H1 (cell line): ENCODE results near the gene HOXB5. TPM values are rescaled to one million over a fixed set of nuclear protein-coding genes. Genes with fewer than 3 reads are reported as not detected.
A peak's percentile ranks its signal among the peaks of the same experiment; 100 is the strongest.

Experiments used
- CBX8 ChIP-seq: fragments of 300-800, 300-1000 bp; sonication (generic); IDR thresholded peaks from 2 replicates; pipeline ENCODE4 v1.7.1; 2016; ENCODE audit warnings: low read depth, low read length, borderline replicate concordance
- EZH2 ChIP-seq: fragments of 200-600 bp; sonication (generic); IDR thresholded peaks from 2 replicates; pipeline ENCODE4 v1.7.1; 2012; ENCODE audit warnings: low read depth, mild to moderate bottlenecking, moderate library complexity, low read length, inconsistent platforms; ENCODE audit not compliant: severe bottlenecking
- GTF2F1 ChIP-seq: IDR thresholded peaks from 2 replicates; pipeline ENCODE4 v1.6.1; 2012; ENCODE audit warnings: low read depth, low read length, improper control_type of control experiment, borderline replicate concordance
- HDAC2 ChIP-seq, 2 experiments: fragments of 300-600 bp in 1 of 2; sonication (generic) in 1 of 2; IDR thresholded peaks; 2 replicates each; pipeline ENCODE4 v1.6.1; 2011 to 2012; ENCODE audit warnings: low read depth in 2 of 2, low read length in 2 of 2, mild to moderate bottlenecking in 2 of 2, moderate library complexity in 2 of 2, borderline replicate concordance in 1 of 2, inconsistent platforms in 1 of 2
- JUN ChIP-seq: IDR thresholded peaks from 2 replicates; pipeline ENCODE4 v1.6.1; 2011; ENCODE audit warnings: low read depth, mild to moderate bottlenecking, improper control_type of control experiment, low read length
- JUND ChIP-seq: IDR thresholded peaks from 2 replicates; pipeline ENCODE4 v1.6.1; 2011; ENCODE audit warnings: mild to moderate bottlenecking, improper control_type of control experiment, low read length
- MAFK ChIP-seq: IDR thresholded peaks from 2 replicates; pipeline ENCODE4 v1.6.1; 2012; ENCODE audit warnings: low read depth, mild to moderate bottlenecking, improper control_type of control experiment, low read length
- RBBP5 ChIP-seq: IDR thresholded peaks from 2 replicates; pipeline ENCODE4 v1.7.1; 2012; ENCODE audit warnings: low read depth, mild to moderate bottlenecking, inconsistent platforms, low read length, moderate library complexity, borderline replicate concordance
- SP2 ChIP-seq: IDR thresholded peaks from 2 replicates; pipeline ENCODE4 v1.6.1; 2012; ENCODE audit warnings: mild to moderate bottlenecking, low read length, inconsistent platforms
- polyA plus RNA-seq, 7 experiments: library from polyadenylated mRNA; depleted of rRNA in 3 of 7; stranded (reverse) in 5 of 7; unstranded in 2 of 7; fragments of >200 nt in 5 of 7; fragments of 200-250 nt in 2 of 7; gene quantifications; 1 replicate in 5 of 7; 2 replicates in 1 of 7; 4 replicates in 1 of 7; pipeline versions ENCODE4 v1.2.1 to v1.2.3, GENCODE V29; 2011 to 2013; ENCODE audit warnings: missing spikeins in 2 of 7, mixed read lengths in 2 of 7
- total RNA-seq: library from RNA; stranded (reverse); fragmentation: NEBNext Ultra II Directional; extraction: Animal tissue kit (Norgen Biotek cat#: 25700); gene quantifications from 2 replicates; pipeline ENCODE4 v1.2.1, GENCODE V29; 2021
- TF ChIP-seq, protein P1 (sequence below): IDR thresholded peaks from 2 replicates; pipeline ENCODE4 v1.6.1; 2012; ENCODE audit warnings: inconsistent platforms

The HOXB5 gene
- total and polyA plus RNA-seq, 2 of the 8 experiments (the other 6 are each of a cell fraction or from before 2014, with no cell fraction given), result not detected

DNA sequence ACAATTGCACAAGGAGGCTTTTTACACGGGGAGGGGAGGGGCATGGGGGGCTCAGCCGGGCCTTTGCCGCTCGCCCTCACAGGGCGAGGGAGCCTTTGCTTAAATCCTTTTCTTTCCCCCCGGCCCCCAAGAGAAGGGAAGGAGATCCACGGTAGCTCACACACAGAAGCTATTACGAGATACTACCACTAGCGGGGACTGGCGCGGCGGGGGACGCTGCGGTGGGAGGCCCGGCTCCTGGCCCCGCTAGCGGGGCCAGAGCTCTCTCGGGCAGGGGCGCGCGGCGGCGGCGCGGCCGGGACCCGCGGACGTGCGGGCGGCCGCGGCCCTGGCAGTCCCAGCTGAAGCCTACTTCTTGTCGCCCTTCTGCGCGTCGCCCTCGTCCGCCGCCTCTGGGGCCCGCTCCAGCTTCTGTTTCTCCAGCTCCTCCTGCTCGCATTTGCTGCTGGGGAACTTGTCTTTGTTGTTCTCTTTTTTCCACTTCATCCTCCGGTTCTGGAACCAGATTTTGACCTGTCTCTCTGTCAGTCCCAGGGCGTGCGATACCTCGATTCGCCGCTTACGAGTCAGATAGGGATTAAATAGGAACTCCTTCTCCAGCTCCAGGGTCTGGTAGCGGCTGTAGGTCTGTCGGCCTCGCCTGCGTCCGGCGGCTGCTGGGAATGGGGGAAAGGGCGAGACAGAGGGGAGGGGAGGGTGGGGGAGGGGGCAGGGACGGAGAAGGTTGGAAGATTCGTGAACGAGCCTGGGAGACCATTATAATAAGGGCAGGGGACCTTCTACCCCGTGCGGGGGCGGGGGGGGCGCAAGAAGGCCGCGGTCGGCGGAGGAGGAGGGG lies 19.5 kb upstream of the HOXB5 start (continued):
- TF ChIP-seq, protein P1, sequence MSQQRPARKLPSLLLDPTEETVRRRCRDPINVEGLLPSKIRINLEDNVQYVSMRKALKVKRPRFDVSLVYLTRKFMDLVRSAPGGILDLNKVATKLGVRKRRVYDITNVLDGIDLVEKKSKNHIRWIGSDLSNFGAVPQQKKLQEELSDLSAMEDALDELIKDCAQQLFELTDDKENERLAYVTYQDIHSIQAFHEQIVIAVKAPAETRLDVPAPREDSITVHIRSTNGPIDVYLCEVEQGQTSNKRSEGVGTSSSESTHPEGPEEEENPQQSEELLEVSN, result no peak
- TF ChIP-seq MAFK, result no peak
- no peak for TF ChIP-seq JUND
- no peak for TF ChIP-seq RBBP5
- no peak for TF ChIP-seq GTF2F1
- TF ChIP-seq JUN, result no peak
- TF ChIP-seq HDAC2 (IDR thresholded peaks at IDR 0.05; ENCODE audit: borderline replicate concordance in 1 of 2, low read depth in 2 of 2, low read length in 2 of 2), result no peak
- no peak for TF ChIP-seq CBX8
- TF ChIP-seq EZH2, result peak; percentile 71
- TF ChIP-seq SP2, result no peak
